Suprapubic skin (tissue), 4 donors: ENCODE measurements around the gene EEF1A2. TPM values are rescaled to one million over a fixed set of nuclear protein-coding genes. Genes with fewer than 3 reads are reported as not detected.

ENCODE experiments used
- DNase-seq, 2 donors: peaks; one replicate each; pipeline ENCODE4 v3.0.0-alpha.2; 2019; ENCODE audit warnings: low spot score in 2 of 2
- H3K27ac ChIP-seq: fragments of 200-600 bp; sonication (generic); one replicate; pipeline ENCODE4 v1.5.1; 2019
- H3K27me3 ChIP-seq: fragments of 200-600 bp; sonication (generic); one replicate; pipeline ENCODE4 v1.5.1; 2019
- H3K36me3 ChIP-seq: fragments of 200-600 bp; sonication (generic); one replicate; pipeline ENCODE4 v1.5.1; 2019
- H3K4me1 ChIP-seq: fragments of 200-600 bp; sonication (generic); one replicate; pipeline ENCODE4 v1.5.1; 2019
- H3K4me3 ChIP-seq: fragments of 200-600 bp; sonication (generic); one replicate; pipeline ENCODE4 v1.5.1; 2019; ENCODE audit warnings: mild to moderate bottlenecking
- H3K9me3 ChIP-seq: fragments of 200-600 bp; sonication (generic); one replicate; pipeline ENCODE4 v1.5.1; 2019
- CTCF ChIP-seq, 2 donors: fragments of 200-600 bp in 1 of 2; fragments of 450-650 bp in 1 of 2; sonication (generic) in 1 of 2; IDR thresholded peaks; one replicate each; pipeline ENCODE4 v1.5.1; 2016 to 2019; ENCODE audit warnings: antibody characterized with exemption in 2 of 2, mild to moderate bottlenecking in 1 of 2, moderate library complexity in 1 of 2
- EP300 ChIP-seq: sonication (generic); formaldehyde crosslinking; IDR thresholded peaks from one replicate; pipeline ENCODE4 v1.6.1; 2017; ENCODE audit warnings: antibody characterized with exemption
- POLR2A ChIP-seq, 2 donors: fragments of 450-650 bp; IDR thresholded peaks; one replicate each; pipeline ENCODE4 v1.6.1; 2017; ENCODE audit warnings: antibody characterized with exemption in 2 of 2, mild to moderate bottlenecking in 2 of 2, moderate library complexity in 2 of 2
- POLR2AphosphoS5 ChIP-seq, 3 donors: sonication (generic); formaldehyde crosslinking; IDR thresholded peaks; one replicate each; pipeline ENCODE4 v1.6.1; 2017; ENCODE audit warnings: antibody characterized with exemption in 3 of 3
- whole genome bisulfite sequencing: methylation state at CpG from one replicate; pipeline ENCODE4 v1.1.5; 2018; 5-methylcytosine and 5-hydroxymethylcytosine counted together
- total RNA-seq, 4 donors: library from RNA; depleted of rRNA; stranded (reverse); fragments of >200 nt; gene quantifications; one replicate each; pipeline ENCODE4 v1.1.0, GENCODE V29; 2016

The EEF1A2 gene
- total RNA-seq, 4 donors from 2014 or later = 4.8 to 13.4 (median 12.0) TPM

GRCh38 chr20:63463400-63464288, 35.2 kb downstream of the EEF1A2 start:
- no peaks in the 10 kb centered on the region for H3K4me1 ChIP-seq
- DNase-seq = no peak
- no peaks in the 10 kb centered on the region for H3K9me3 ChIP-seq
- 43% methylated on average over 21 of the region's 22 CpGs for WGBS
- no peaks in the 10 kb centered on the region for H3K36me3 ChIP-seq
- no peak overlapping the region for H3K4me3 ChIP-seq
- H3K27ac ChIP-seq = no peak overlapping the region
- peaks cover 88% of the 10 kb centered on the region for H3K27me3 ChIP-seq
- TF ChIP-seq POLR2AphosphoS5 (IDR thresholded peaks at IDR 0.05) = no peak
- TF ChIP-seq EP300 = no peak
- TF ChIP-seq CTCF (IDR thresholded peaks at IDR 0.05) = no peak
- TF ChIP-seq POLR2A (IDR thresholded peaks at IDR 0.05) = no peak

- 49% methylated on average over 2 of the region's 2 CpGs for WGBS
- peaks cover 92% of the 10 kb centered on the region for H3K27me3 ChIP-seq
- TF ChIP-seq POLR2A (IDR thresholded peaks at IDR 0.05) = no peak
- TF ChIP-seq EP300 = no peak
- TF ChIP-seq POLR2AphosphoS5 (IDR thresholded peaks at IDR 0.05) = no peak
- TF ChIP-seq CTCF (IDR thresholded peaks at IDR 0.05) = no peak
Measured at GRCh38 chr20:63462244-63462643, 36.6 kb downstream of the EEF1A2 start.

GRCh38 chr20:63461104-63461763, 37.6 kb downstream of the EEF1A2 start:
- H3K36me3 ChIP-seq = no peaks in the 10 kb centered on the region
- TF ChIP-seq CTCF (IDR thresholded peaks at IDR 0.05) (no peak), POLR2AphosphoS5 (IDR thresholded peaks at IDR 0.05) (no peak), EP300 (no peak), POLR2A (IDR thresholded peaks at IDR 0.05) (no peak)
- 69% methylated on average over 13 of the region's 22 CpGs for WGBS

More at GRCh38 chr20:63462244-63462643, 36.6 kb downstream of the EEF1A2 start:
- Histone ChIP-seq H3K4me1 (peaks cover 6% of the 10 kb centered on the region), H3K27ac (no peak overlapping the region), H3K36me3 (no peaks in the 10 kb centered on the region), H3K4me3 (no peak overlapping the region), H3K9me3 (no peaks in the 10 kb centered on the region)
- no peak for DNase-seq

GRCh38 chr20:63459070-63459380, 39.9 kb downstream of the EEF1A2 start:
- no peaks in the 10 kb centered on the region for H3K36me3 ChIP-seq
- H3K27ac ChIP-seq = no peak overlapping the region
- no peak for DNase-seq
- no peaks in the 10 kb centered on the region for H3K9me3 ChIP-seq
- no peak overlapping the region for H3K4me3 ChIP-seq
- peaks cover 92% of the 10 kb centered on the region for H3K27me3 ChIP-seq
- TF ChIP-seq EP300 = no peak
- no peak for TF ChIP-seq POLR2AphosphoS5 (IDR thresholded peaks at IDR 0.05)
- no peak for TF ChIP-seq POLR2A (IDR thresholded peaks at IDR 0.05)
- no peak for TF ChIP-seq CTCF (IDR thresholded peaks at IDR 0.05)
- 91% methylated on average over 16 of the region's 17 CpGs for WGBS
- peaks cover 14% of the 10 kb centered on the region for H3K4me1 ChIP-seq

More at GRCh38 chr20:63461104-63461763, 37.6 kb downstream of the EEF1A2 start:
- no peak for DNase-seq
- Histone ChIP-seq H3K4me3 (no peak overlapping the region), H3K9me3 (no peaks in the 10 kb centered on the region), H3K27ac (no peak overlapping the region), H3K4me1 (peaks cover 6% of the 10 kb centered on the region), H3K27me3 (peaks cover 92% of the 10 kb centered on the region)
